Peyer's patch (tissue), 4 donors: ENCODE results near the gene PLA2G6.

Experiments
- POLR2A ChIP-seq, 2 donors: fragments of 450-650 bp; IDR thresholded peaks; one replicate each; pipeline ENCODE4 v1.5.1; 2017; ENCODE audit warnings: antibody characterized with exemption in 2 of 2, mild to moderate bottlenecking in 2 of 2, moderate library complexity in 2 of 2
- TF ChIP-seq, protein P1 (sequence below), 6 experiments: fragments of 450-650 bp in 4 of 6; fragments of 200-600 bp in 2 of 6; sonication (generic) in 1 of 6; IDR thresholded peaks; one replicate each; pipeline ENCODE4 v1.5.1; 2017 to 2019; ENCODE audit warnings: antibody characterized with exemption in 6 of 6, mild to moderate bottlenecking in 3 of 6, moderate library complexity in 1 of 6

DNA sequence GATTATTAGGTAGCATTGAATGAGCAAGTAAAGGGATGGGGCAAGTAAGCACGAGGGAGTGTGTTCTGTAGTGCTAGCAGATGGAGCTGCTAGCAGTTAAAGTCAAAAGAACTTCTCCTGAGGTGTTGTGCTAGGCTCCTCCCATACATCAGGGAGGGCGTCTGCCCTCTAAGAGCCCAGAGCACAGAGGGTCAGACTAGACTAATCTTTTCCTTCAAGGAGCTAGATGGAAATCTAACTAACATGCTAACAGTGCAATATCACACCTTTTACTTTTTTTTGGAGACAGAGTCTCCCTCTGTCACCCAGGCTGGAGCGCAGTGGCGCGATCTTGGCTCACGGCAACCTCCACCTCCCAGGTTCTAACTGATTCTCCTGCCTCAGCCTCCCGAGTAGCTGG lies 3.2 kb upstream of the PLA2G6 start:
- TF ChIP-seq, protein P1, sequence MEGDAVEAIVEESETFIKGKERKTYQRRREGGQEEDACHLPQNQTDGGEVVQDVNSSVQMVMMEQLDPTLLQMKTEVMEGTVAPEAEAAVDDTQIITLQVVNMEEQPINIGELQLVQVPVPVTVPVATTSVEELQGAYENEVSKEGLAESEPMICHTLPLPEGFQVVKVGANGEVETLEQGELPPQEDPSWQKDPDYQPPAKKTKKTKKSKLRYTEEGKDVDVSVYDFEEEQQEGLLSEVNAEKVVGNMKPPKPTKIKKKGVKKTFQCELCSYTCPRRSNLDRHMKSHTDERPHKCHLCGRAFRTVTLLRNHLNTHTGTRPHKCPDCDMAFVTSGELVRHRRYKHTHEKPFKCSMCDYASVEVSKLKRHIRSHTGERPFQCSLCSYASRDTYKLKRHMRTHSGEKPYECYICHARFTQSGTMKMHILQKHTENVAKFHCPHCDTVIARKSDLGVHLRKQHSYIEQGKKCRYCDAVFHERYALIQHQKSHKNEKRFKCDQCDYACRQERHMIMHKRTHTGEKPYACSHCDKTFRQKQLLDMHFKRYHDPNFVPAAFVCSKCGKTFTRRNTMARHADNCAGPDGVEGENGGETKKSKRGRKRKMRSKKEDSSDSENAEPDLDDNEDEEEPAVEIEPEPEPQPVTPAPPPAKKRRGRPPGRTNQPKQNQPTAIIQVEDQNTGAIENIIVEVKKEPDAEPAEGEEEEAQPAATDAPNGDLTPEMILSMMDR (IDR thresholded peaks at IDR 0.05), result no peak
- TF ChIP-seq POLR2A (IDR thresholded peaks at IDR 0.05), result no peak
